HG03457 (cell line): ENCODE data around the gene CAB39L.
"Not testable (repeated sequence)": the region's sequence is repeated elsewhere in the genome, so short reads cannot be mapped to it uniquely, and the experiment has no call there.

Source experiments
- ATAC-seq: cut with Tn5 transposase; IDR thresholded peaks from one replicate; pipeline ENCODE4 v1.9.1; 2021; ENCODE audit warnings: moderate number of reproducible peaks; ENCODE audit not compliant: unreplicated experiment

Gene CAB39L

GRCh38 chr13:49348751-49349150 is 95.1 kb downstream of the CAB39L start:
- no peak for ATAC-seq

GRCh38 chr13:49347650-49348385 is 96.0 kb downstream of the CAB39L start:
- no peak for ATAC-seq

- no peak for ATAC-seq
Measured at GRCh38 chr13:49346460-49346859, 97.4 kb downstream of the CAB39L start.

GRCh38 chr13:49343731-49344130 is 100.1 kb downstream of the CAB39L start:
- no peak for ATAC-seq

GRCh38 chr13:49343255-49343654 is 100.6 kb downstream of the CAB39L start:
- ATAC-seq = no peak

GRCh38 chr13:49342454-49342853 is 101.4 kb downstream of the CAB39L start:
- no peak for ATAC-seq

GRCh38 chr13:49341941-49342340 is 101.9 kb downstream of the CAB39L start:
- no peak for ATAC-seq

GRCh38 chr13:49341517-49341916 is 102.3 kb downstream of the CAB39L start:
- no peak for ATAC-seq

- no peak for ATAC-seq
Measured at GRCh38 chr13:49340161-49340560, 103.7 kb downstream of the CAB39L start.

GRCh38 chr13:49336655-49337054 is 107.2 kb downstream of the CAB39L start:
- ATAC-seq = no peak

GRCh38 chr13:49330546-49330864 is 113.4 kb downstream of the CAB39L start:
- no peak for ATAC-seq

- no peak for ATAC-seq
Measured at GRCh38 chr13:49329831-49330545, 113.9 kb downstream of the CAB39L start.

- not testable (repeated sequence) for ATAC-seq
Measured at GRCh38 chr13:49327145-49327544, 116.7 kb downstream of the CAB39L start.

GRCh38 chr13:49326222-49326917 is 117.5 kb downstream of the CAB39L start:
- no peak for ATAC-seq

GRCh38 chr13:49323344-49323743 is 120.5 kb downstream of the CAB39L start:
- no peak for ATAC-seq

GRCh38 chr13:49322702-49323101 is 121.2 kb downstream of the CAB39L start:
- ATAC-seq = no peak

GRCh38 chr13:49320975-49321374 is 122.9 kb downstream of the CAB39L start:
- ATAC-seq = no peak

GRCh38 chr13:49319951-49320350 is 123.9 kb downstream of the CAB39L start:
- ATAC-seq = no peak

- ATAC-seq = no peak
Measured at GRCh38 chr13:49319551-49319950, 124.3 kb downstream of the CAB39L start.

- ATAC-seq = no peak
Measured at GRCh38 chr13:49315756-49316482, 127.9 kb downstream of the CAB39L start.

GRCh38 chr13:49315036-49315565 is 128.8 kb downstream of the CAB39L start:
- no peak for ATAC-seq
